HG03558 (cell line): Measurements from ENCODE around the gene CNN1.
"Not testable (repeated sequence)": the region's sequence is repeated elsewhere in the genome, so short reads cannot be mapped to it uniquely, and the experiment has no call there.

Experiments used
- ATAC-seq: cut with Tn5 transposase; IDR thresholded peaks from one replicate; pipeline ENCODE4 v1.9.1; 2021; ENCODE audit warnings: moderate number of reproducible peaks; ENCODE audit not compliant: unreplicated experiment; ENCODE audit errors: extremely low read depth

CNN1 gene

GRCh38 chr19:11598103-11598483 is 59.4 kb downstream of the CNN1 start:
- ATAC-seq, result no peak

- no peak for ATAC-seq
These were observed 60.1 kb downstream of the CNN1 start for GRCh38 chr19:11598746-11599145.

DNA sequence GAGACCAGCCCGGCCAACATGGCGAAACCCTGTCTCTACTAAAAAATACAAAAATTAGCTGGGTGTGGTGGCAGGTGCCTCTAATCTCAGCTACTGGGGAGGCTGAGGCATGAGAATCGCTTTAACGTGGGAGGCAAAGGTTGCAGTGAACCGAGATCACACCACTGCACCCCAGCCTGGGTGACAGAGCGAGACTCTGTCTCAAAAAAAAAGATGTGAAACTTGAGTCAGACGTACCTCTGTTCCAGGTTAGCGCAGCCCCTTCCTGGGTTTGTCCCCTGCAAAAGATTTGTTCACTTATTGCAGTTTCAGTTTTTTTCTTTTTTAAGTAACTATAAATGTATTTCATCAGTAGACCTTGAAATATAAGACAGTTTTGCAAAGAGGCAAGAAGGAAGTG is 61.1 kb downstream of the CNN1 start:
- not testable (repeated sequence) for ATAC-seq
